ENCODE data around the gene HOXA6. TPM values are rescaled to one million over a fixed set of nuclear protein-coding genes. Genes with fewer than 3 reads are reported as not detected.

Gene HOXA6
- total RNA-seq, 2 experiments from 2014 or later: not detected

DNA sequence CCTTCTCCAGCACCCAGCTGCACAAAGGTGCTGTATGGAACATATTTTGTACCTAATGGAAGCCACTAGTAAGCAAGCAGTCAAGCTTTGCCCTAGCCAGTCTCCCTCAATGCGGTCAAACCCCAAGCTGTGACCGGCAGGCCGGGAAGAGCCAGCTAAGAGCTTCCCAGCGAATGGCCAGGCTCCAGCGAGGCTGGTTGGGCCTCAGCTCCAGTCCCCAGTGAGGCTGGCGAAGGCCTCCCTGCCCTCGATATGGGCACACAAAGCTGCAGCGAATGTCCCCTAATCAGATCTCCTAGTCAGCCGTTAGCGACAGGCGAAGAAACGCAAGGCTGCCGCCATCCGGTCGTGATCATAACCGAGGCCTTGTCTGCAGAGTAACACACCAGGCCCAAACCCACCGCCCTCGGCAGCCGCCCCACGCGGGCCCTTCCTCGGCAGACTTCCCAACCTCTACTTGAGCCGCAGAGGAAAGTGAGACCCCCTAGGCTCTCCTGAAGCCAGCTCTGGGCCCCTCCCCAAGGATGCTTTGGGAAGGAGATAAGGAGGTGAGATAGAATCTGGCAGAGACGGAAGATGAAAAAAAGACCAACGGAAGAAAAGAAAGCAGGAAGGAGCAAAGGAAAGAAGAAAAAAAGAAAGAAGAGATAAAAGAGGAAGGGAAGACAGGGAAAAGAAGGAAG lies 20.8 kb upstream of the HOXA6 start:
- Mint-ChIP-seq H3K27me3 (peaks cover 86% of the 10 kb centered on the region), H3K27ac (peak overlapping the region; percentile 76), H3K36me3 (ENCODE audit: low read depth) (peaks cover 4% of the 10 kb centered on the region), H3K4me1 (ENCODE audit: low read depth) (peaks cover 57% of the 10 kb centered on the region), H3K4me3 (peak overlapping the region; percentile 83), H3K9me3 (no peaks in the 10 kb centered on the region)
- H3K27ac ChIP-seq (ENCODE audit: low read depth in 1 of 2, low read length in 2 of 2): no peak overlapping the region
- DNase-seq (peak in 3 of 14 experiments; percentile 33 to 69 (median 63)), ATAC-seq (ENCODE audit: poor library complexity) (peak; percentile 37)
- POLR2A ChIA-PET: interaction anchor here (0.6 to 1.9 kb wide), 4 partner anchors 10 to 1304 kb away, joined by 3 to 5 read pairs (median 4); no protein-coding TSS in a partner anchor
- H3K9me3 ChIP-seq (ENCODE audit: control insufficient read depth in 1 of 2, insufficient read depth in 1 of 2, low read length in 2 of 2): peaks cover 5 to 79% of the 10 kb centered on the region in 2 experiments
- intact Hi-C loops (cut with DNase I, micrococcal nuclease): loop anchor here (2.0 to 10.0 kb wide), 5 partner anchors 18 to 1084 kb away; partner anchors contain the start of gene SNX10 (in 1 of the 2)
- H3K27me3 ChIP-seq (ENCODE audit: control insufficient read depth in 1 of 2, insufficient read depth in 2 of 2, low read length in 2 of 2): peaks cover 91 to 99% of the 10 kb centered on the region in 2 experiments
- peaks cover 78% of the 10 kb centered on the region for H3K4me1 ChIP-seq (ENCODE audit: insufficient read depth, low read length)
- CTCF ChIA-PET: interaction anchor here (0.6 to 2.0 kb wide), 4 partner anchors 11 to 24 kb away, joined by 3 to 7 read pairs (median 3); no protein-coding TSS in a partner anchor
- H3K4me3 ChIP-seq (ENCODE audit: low read length): no peak overlapping the region
- H3K36me3 ChIP-seq (ENCODE audit: insufficient read depth, low read length): no peaks in the 10 kb centered on the region
- TF ChIP-seq, protein P1, sequence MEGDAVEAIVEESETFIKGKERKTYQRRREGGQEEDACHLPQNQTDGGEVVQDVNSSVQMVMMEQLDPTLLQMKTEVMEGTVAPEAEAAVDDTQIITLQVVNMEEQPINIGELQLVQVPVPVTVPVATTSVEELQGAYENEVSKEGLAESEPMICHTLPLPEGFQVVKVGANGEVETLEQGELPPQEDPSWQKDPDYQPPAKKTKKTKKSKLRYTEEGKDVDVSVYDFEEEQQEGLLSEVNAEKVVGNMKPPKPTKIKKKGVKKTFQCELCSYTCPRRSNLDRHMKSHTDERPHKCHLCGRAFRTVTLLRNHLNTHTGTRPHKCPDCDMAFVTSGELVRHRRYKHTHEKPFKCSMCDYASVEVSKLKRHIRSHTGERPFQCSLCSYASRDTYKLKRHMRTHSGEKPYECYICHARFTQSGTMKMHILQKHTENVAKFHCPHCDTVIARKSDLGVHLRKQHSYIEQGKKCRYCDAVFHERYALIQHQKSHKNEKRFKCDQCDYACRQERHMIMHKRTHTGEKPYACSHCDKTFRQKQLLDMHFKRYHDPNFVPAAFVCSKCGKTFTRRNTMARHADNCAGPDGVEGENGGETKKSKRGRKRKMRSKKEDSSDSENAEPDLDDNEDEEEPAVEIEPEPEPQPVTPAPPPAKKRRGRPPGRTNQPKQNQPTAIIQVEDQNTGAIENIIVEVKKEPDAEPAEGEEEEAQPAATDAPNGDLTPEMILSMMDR (IDR thresholded peaks at IDR 0.05): no peak

DNA sequence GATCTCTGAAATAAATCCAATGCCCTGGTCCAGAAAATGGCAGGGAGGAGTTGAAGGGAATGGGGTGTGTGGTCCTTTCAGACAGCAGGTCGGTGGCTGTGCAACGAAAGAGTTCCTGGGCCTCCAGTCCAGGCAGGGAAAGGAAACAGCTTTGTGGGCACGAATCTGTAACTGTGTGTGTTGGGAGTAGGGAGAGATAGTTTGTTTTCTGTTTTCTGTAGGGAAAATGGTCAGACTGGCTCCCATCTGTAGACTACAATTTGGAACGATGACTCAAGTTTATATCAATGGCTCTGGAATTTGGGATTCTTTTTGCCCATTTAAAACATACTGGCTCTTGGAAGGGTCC lies 20.3 kb upstream of the HOXA6 start:
- Histone ChIP-seq H3K9me3 (ENCODE audit: control insufficient read depth in 1 of 2, insufficient read depth in 1 of 2, low read length in 2 of 2) (peaks cover 5 to 76% of the 10 kb centered on the region in 2 experiments), H3K36me3 (ENCODE audit: insufficient read depth, low read length) (no peaks in the 10 kb centered on the region), H3K4me3 (ENCODE audit: low read length) (no peak overlapping the region), H3K27me3 (ENCODE audit: control insufficient read depth in 1 of 2, insufficient read depth in 2 of 2, low read length in 2 of 2) (peaks cover 91 to 99% of the 10 kb centered on the region in 2 experiments), H3K27ac (ENCODE audit: low read depth in 1 of 2, low read length in 2 of 2) (no peak overlapping the region), H3K4me1 (ENCODE audit: insufficient read depth, low read length) (peaks cover 74% of the 10 kb centered on the region)
- ChIA-PET CTCF (interaction anchor here (1.0 to 2.0 kb wide), 2 partner anchors 12 to 17 kb away, joined by 3 to 7 read pairs; no protein-coding TSS in a partner anchor), POLR2A (interaction anchor here (1.2 to 1.7 kb wide), 2 partner anchors 9 to 35 kb away, joined by 3 to 5 read pairs; no protein-coding TSS in a partner anchor)
- peak overlapping the region; percentile 83 for H3K4me3 Mint-ChIP-seq
- peaks cover 4% of the 10 kb centered on the region for H3K36me3 Mint-ChIP-seq (ENCODE audit: low read depth)
- DNase-seq: no peak
- intact Hi-C loops (cut with DNase I, micrococcal nuclease): loop anchor here (2.0 to 10.0 kb wide), 6 partner anchors 17 to 1307 kb away; partner anchors contain the start of gene SNX10 (in 1 of the 2)
- TF ChIP-seq, protein P1 (IDR thresholded peaks at IDR 0.05): no peak
- H3K9me3 Mint-ChIP-seq: no peaks in the 10 kb centered on the region
- ATAC-seq (ENCODE audit: poor library complexity): no peak
- H3K27me3 Mint-ChIP-seq: peaks cover 92% of the 10 kb centered on the region
- H3K27ac Mint-ChIP-seq: peak overlapping the region; percentile 76
- H3K4me1 Mint-ChIP-seq (ENCODE audit: low read depth): peaks cover 57% of the 10 kb centered on the region

DNA sequence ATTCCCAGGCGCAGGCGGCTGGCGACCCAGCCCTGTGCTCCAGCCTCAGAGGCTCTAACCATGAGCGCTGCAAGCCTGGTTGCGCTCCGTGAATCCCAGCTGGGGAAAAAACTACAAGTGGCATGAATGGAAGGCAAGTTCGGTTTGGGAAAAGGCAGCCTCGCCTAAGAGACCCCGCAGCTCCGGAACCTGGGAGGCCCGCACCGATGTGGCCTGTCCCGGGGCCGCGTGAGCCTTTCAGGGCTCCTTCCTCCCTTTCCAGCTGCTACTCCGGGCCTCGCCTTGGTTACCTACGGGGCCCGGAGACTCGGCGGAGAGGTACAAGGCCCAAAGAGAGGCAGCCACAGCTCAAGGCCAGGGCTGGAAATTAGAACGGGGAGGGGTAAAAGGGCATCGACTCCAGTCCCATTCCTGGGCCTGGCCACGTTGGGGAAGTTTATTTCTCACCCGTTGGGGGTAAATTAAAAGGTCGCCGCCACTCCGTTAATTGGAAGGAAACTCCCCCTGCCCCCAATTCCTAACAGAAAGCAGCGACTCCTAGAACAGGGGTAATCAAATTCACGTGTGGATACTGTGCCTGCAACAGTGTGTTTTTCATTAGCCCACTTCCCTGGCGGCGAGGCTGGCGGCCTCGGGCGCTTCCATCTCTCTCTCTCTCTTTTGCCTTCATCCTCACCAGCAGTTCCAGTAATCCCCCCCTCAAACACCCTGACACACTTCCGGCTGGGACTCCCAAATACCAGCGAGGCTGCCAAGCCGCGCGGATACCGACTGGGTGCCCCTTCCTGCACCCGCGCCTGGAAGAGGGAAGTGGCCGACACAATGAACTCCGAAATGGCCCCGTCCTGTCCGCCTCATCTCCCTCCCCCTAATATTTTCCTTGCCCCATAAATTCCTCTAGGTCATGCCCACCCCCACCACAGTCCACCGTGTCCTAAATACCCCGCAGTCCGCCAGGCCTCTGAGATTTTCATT lies 19.2 kb upstream of the HOXA6 start:
- peak overlapping the region; percentile 83 for H3K4me3 Mint-ChIP-seq
- peaks cover 49% of the 10 kb centered on the region for H3K4me1 Mint-ChIP-seq (ENCODE audit: low read depth)
- peaks cover 63% of the 10 kb centered on the region for H3K4me1 ChIP-seq (ENCODE audit: insufficient read depth, low read length)
- ATAC-seq (ENCODE audit: poor library complexity): no peak
- peaks cover 85 to 99% of the 10 kb centered on the region in 2 experiments for H3K27me3 ChIP-seq (ENCODE audit: control insufficient read depth in 1 of 2, insufficient read depth in 2 of 2, low read length in 2 of 2)
- H3K36me3 ChIP-seq (ENCODE audit: insufficient read depth, low read length): no peaks in the 10 kb centered on the region
- no peak overlapping the region for H3K4me3 ChIP-seq (ENCODE audit: low read length)
- intact Hi-C loops (cut with DNase I, micrococcal nuclease): loop anchor here (2.0 to 10.0 kb wide), 5 partner anchors 872 to 1306 kb away; partner anchors contain the start of gene SNX10 (in 1 of the 2)
- peaks cover 4% of the 10 kb centered on the region for H3K36me3 Mint-ChIP-seq (ENCODE audit: low read depth)
- DNase-seq: peak in 3 of 14 experiments; percentile 2 to 30 (median 16)
- TF ChIP-seq, protein P1 (IDR thresholded peaks at IDR 0.05): no peak
- H3K27ac Mint-ChIP-seq: peak overlapping the region; percentile 76
- ChIA-PET POLR2A (interaction anchor here (0.7 to 1.2 kb wide), 3 partner anchors 10 to 36 kb away, joined by 3 read pairs; partner anchors contain the start of gene HOXA6), CTCF (interaction anchor here (1.1 to 1.4 kb wide), 3 partner anchors 13 to 797 kb away, joined by 4 to 9 read pairs (median 6); no protein-coding TSS in a partner anchor)
- peaks cover 5 to 70% of the 10 kb centered on the region in 2 experiments for H3K9me3 ChIP-seq (ENCODE audit: control insufficient read depth in 1 of 2, insufficient read depth in 1 of 2, low read length in 2 of 2)
- H3K9me3 Mint-ChIP-seq: no peaks in the 10 kb centered on the region
- H3K27ac ChIP-seq (ENCODE audit: low read depth in 1 of 2, low read length in 2 of 2): no peak overlapping the region
- H3K27me3 Mint-ChIP-seq: peaks cover 93% of the 10 kb centered on the region

All from CD4-positive, alpha-beta T cell (primary cell).